GM21390 (cell line): ENCODE results near the gene HCAR2.
"Not testable (repeated sequence)": the region's sequence is repeated elsewhere in the genome, so short reads cannot be mapped to it uniquely, and the experiment has no call there.

Experiments
- ATAC-seq: cut with Tn5 transposase; IDR thresholded peaks from one replicate; pipeline ENCODE4 v1.9.1; 2021; ENCODE audit not compliant: unreplicated experiment

The HCAR2 gene

GRCh38 chr12:122702890-122703611 lies at the start of gene HCAR2:
TSS of gene HCAR2 (minus strand) at chr12:122703357. CDS start at chr12:122703283, 74 bp downstream.
- not testable (repeated sequence) for ATAC-seq

DNA sequence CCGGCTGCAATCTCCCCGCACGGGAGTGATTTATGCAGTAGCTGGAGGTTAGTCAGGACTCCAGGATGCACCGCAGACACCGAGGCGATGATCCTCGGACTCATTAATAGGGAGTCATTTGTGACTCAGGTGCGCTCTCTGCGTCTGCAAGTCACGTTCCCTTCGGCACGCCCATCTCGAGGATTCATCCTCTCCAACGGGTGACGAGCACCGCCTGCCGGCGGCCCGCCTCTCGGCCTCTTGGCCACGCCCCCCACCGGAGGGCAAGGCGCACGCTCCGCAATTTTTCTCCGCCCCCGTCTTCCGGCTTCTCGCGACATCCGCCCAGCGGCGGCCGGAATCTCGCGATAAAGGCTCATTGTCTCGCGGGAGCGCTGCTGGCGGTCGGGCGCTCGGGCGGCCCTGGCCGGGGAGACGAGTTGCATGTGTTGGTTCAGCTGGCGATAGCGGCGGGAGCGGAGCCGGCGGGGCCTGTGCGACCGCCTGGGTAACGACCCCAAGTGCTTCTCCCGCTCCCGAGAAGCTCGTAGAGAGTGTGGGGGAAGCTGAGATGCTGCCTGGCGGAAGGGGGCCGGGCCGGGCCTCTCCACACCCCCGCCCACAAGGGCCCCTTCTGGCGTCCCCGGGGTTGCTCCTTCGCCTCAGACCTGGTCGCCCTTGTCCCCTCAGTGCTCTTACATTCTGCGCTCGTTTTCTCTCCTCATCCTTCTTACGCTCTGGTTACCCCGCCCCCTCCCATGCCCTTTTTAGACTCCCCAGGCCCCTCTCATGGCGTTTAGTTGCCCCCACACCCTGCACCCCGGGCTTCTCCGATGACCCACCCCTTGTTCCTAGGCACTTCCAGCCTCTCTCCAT lies 49.5 kb upstream of the HCAR2 start, which contains the start of gene DENR:
TSS of gene DENR (plus strand) at position 361 of the 855 bp plus-strand sequence. CDS start 878 bp downstream, outside the sequence.
- peak; percentile 91 for ATAC-seq

GRCh38 chr12:122750781-122751515 lies 47.8 kb upstream of the HCAR2 start:
- not testable (repeated sequence) for ATAC-seq

DNA sequence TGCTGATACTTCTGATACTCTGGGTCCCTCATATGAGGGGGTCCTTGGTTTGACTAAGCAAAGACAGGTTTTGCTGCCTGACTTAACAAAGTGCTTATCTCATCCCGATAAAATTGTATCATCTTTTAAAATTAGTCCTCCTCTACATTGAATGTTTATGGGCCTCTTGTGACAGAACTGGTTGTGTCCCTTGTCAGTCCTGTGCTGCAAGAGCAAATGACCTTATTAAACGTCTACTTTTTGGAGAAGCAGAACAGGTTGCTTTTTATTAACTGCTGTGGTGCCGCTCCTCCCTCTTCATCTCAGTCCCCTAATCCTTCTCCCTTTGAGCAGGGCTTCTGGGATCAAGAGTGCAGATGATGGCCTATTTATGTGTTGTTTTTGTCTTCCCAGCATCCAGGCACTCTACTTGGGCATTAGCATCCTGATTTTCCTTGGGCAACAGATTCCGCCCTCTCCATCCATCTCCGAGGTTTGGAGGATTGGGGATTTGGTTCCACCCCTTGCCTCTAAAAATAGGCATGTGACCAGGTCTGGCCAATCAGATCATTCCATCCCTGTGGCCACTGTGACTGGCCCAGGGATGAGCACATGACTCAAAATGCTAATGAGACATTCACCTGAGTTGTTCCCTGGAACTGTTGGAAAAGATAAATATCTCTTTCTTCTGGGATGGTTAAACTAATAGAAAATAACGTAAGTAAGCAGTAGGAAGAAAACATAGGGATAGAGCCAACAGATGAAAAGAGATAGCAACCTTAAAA lies 46.6 kb upstream of the HCAR2 start:
- ATAC-seq: no peak

DNA sequence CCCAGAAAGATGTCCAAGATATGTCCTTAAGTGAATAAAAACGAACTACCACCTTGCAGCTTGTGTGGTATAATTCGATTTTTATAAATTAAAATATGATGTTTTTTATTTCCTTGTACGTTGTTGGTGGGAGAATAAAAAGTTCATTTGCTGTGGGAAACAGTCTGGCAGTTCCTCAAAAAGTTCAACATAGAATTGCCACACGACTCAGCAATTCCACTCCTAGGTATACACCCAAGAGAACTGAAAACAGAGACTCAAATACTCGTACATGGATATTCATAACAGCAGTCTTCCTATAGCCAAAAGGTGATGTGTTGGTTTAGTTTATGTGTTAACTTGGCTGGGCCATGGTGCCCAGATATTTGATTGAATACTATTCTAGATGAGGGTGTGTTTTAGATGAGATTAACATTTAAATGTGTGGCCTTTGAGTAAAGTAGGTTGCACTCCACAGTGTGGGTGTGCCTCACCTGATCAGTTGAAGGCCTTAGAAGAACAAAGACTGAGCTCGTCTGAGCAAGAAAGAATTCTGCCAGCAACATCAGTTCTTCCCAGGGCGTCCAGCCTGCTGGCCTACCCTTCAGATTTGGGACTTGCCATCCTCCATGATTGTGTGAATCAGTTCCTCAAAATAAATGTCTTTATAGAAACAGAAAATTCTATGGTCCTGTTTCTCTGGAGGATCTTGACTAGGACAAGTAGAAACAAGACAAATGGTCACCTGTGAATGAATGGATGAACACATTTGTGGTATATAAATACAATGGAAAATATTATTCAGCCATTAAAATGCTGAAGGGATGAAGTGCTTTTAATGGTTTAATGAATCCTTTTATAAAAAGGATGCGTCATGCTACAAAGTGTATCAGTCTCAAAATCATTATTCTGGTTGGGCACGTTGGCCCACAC lies 44.3 kb upstream of the HCAR2 start:
- ATAC-seq: no peak

- ATAC-seq: no peak
These were observed 40.9 kb upstream of the HCAR2 start for GRCh38 chr12:122743895-122744525.

GRCh38 chr12:122740351-122740750 lies 37.2 kb upstream of the HCAR2 start:
- ATAC-seq: no peak

- ATAC-seq: no peak
These were observed 35.4 kb upstream of the HCAR2 start for GRCh38 chr12:122738571-122738970.

GRCh38 chr12:122732611-122733010 lies 29.5 kb upstream of the HCAR2 start:
- ATAC-seq: no peak

DNA sequence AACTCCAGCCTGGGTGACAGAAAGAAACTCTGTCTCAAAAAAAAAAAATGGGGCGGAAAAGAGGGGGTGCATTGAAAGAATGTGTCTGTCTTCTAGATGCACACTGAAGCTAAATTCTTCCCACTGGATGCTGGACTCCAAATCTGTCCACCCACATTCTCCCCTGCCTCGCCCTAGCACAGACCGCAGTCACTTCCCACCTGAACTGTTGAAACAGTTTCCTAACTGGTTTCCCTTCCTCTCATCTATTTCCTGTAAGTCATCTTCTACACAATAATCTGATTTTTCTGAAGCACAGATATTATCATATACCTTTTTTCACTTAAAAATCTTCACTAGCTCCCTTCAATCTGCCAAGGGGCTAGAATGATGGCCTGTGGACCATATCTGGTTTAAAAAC lies 29.0 kb upstream of the HCAR2 start:
- ATAC-seq: no peak

DNA sequence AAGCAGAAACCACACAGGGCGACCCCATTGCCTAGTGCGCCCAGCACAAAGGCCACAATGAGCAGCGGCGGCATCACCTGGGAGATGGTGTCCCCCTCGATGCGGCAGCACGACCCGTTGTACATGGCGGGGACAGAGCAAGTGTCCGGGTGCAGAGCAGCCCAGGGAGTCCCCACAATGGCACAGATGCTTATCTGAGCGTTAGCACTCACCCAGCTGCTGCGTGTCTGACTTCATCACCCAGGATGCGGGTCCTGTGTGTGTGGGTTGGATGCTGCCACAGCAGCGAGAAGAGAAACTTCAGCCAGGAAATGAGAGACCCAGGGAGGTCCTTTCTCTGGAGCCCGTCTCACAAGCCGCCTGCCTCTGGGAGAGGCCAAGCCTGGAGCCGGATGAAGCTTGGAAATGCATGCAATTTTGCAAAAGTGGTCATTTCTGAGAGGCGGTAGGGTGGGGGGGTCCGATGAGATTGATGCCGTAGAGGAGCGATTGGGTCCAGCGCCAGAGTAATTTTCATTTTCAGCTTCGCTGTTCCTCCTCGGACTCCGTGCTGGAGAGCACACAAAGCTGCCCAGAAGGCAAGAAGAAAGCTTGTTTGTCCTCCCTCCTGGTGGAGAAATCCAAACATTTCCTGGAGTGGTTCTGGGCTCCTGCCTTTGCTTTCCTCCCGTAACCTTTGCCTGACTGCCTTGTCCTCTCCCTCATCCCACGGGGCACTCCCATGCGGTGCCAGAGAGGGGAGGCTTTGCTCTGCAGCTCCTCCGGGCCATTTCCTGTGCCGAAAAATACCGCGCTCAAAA lies 27.3 kb upstream of the HCAR2 start, which contains the start of gene HCAR1:
TSS of gene HCAR1 (minus strand) at position 630 of the 800 bp plus-strand sequence. CDS start at position 125, 505 bp downstream.
- ATAC-seq: no peak

- no peak for ATAC-seq
These were observed 26.5 kb upstream of the HCAR2 start for GRCh38 chr12:122729583-122730214.

DNA sequence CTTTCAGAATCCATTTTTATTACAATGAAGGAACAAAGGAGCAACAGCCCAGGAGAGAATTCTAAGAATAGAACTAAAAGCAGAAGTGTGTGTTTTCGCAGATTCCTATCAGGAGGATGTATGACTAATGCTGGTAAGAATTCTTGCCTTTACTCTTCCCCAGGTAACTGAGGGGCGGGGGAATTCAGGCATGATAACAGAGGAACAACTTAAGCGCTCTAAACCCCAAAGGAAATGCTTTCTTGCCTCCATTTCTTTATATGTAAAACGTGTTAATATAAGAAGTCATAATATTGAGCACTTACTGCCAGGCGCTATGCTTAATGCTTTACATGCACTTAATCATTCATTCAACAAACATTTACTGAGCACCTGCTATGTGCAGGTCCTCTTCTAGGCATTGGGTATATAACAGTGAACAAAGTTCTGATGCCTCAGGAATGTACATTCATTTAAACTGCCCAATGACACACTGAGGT lies 23.0 kb upstream of the HCAR2 start:
- peak; percentile 37 for ATAC-seq

GRCh38 chr12:122725452-122726079 lies 22.4 kb upstream of the HCAR2 start:
- no peak for ATAC-seq

GRCh38 chr12:122724641-122725243 lies 21.6 kb upstream of the HCAR2 start:
- no peak for ATAC-seq

GRCh38 chr12:122722387-122722786 lies 19.2 kb upstream of the HCAR2 start:
- ATAC-seq: no peak
